OCI-LY1 (cell line): ENCODE data around the gene EXOSC7.

ENCODE experiments used
- CTCF ChIP-seq: fragments of 200-600 bp; sonication (generic), shearing (Covaris generic); IDR thresholded peaks from 2 replicates; pipeline ENCODE4 v1.5.1; 2017; ENCODE audit warnings: mild to moderate bottlenecking, antibody characterized with exemption, low read length, moderate library complexity, mixed read lengths
- EZH2 ChIP-seq: fragments of 200-600 bp; sonication (generic), shearing (Covaris generic); IDR thresholded peaks from 2 replicates; pipeline ENCODE4 v1.8.0; 2017; ENCODE audit warnings: borderline replicate concordance, mixed run types, mild to moderate bottlenecking, antibody characterized with exemption, low read length, moderate library complexity, mixed read lengths

DNA sequence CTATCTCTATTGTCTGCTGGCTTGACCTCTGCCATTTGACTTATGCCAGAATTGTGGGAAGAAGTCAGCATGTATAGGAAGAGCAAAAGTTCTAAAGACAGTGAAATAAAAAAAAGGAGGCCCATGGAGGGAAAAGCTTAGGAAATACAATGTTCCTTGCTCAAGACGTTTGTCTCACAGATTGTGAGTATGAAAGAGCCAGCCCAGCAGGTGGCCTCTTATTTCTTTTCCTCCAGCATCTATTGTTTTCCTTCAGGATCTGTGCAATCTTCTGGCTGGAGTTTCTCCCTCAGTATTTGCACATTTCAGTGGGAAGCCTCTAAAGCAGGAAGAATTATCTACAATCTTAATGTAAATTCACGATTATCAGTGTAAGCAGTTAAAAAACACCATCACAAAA is 43.8 kb upstream of the EXOSC7 start:
- TF ChIP-seq CTCF = no peak
- no peak for TF ChIP-seq EZH2
